HG03045 (cell line): Measurements from ENCODE around the gene ZFP36.

Experiments used
- ATAC-seq: cut with Tn5 transposase; IDR thresholded peaks from one replicate; pipeline ENCODE4 v1.9.1; 2021; ENCODE audit warnings: mild to moderate bottlenecking, moderate library complexity; ENCODE audit not compliant: unreplicated experiment

Gene ZFP36

GRCh38 chr19:39405958-39406655, 540 bp upstream of the ZFP36 start:
- no peak for ATAC-seq

GRCh38 chr19:39407410-39407659, 688 bp downstream of the ZFP36 start:
- ATAC-seq: no peak

DNA sequence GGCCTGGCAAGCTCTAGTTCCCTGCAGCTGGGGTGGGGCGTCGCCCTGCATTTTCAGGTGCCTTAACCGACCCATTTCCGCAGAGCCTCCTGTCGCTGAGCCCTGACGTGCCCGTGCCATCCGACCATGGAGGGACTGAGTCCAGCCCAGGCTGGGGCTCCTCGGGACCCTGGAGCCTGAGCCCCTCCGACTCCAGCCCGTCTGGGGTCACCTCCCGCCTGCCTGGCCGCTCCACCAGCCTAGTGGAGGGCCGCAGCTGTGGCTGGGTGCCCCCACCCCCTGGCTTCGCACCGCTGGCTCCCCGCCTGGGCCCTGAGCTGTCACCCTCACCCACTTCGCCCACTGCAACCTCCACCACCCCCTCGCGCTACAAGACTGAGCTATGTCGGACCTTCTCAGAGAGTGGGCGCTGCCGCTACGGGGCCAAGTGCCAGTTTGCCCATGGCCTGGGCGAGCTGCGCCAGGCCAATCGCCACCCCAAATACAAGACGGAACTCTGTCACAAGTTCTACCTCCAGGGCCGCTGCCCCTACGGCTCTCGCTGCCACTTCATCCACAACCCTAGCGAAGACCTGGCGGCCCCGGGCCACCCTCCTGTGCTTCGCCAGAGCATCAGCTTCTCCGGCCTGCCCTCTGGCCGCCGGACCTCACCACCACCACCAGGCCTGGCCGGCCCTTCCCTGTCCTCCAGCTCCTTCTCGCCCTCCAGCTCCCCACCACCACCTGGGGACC, 1.2 kb downstream of the ZFP36 start:
- no peak for ATAC-seq

- ATAC-seq: no peak
Observed at GRCh38 chr19:39408392-39409207, 2.0 kb downstream of the ZFP36 start.

DNA sequence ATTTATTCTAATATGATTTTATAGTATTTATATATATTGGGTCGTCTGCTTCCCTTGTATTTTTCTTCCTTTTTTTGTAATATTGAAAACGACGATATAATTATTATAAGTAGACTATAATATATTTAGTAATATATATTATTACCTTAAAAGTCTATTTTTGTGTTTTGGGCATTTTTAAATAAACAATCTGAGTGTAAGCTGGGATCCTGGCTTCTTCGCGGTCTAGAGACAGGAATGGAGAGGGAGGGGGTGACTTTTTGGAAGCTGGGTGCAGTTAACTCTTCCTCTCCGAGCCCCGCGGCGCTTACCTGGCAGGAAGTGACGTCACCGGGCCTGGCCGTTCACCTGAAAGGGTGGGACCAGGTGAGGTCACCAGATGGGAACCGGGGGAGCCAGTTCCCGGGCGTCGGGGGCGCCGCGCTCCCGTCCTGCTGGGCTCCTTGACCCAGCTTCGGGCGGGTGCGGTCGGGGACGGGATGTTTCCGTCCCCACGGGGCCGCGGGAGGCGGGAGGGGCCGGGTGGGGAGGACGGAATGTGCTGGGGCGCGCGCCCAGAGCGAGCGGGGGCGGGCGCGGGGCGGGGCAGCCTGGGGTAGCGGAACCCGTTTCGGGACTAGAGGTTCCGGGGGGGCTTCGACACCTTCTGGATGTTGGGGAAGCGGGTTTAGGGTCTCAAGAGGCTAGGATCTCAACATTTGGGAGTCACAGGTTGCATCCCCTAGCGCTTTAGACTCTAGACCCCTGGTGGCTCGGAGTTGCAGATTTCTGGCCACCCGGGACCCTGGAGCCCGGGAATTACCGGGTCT, 2.8 kb downstream of the ZFP36 start:
- ATAC-seq: no peak

GRCh38 chr19:39410017-39410830, 3.6 kb downstream of the ZFP36 start:
- ATAC-seq: no peak

DNA sequence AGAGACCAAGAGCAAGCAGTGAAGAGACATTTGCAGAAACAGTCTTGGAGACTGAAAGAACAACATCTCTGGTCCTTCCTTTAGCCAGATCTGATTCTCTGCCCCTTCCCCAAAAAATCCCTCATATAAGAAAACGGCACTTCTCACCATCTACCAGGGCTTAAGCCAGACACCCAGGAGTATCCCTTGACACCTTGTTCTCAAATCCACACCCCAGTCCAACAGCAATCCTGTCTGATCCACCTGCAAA, 4.1 kb downstream of the ZFP36 start:
- no peak for ATAC-seq

GRCh38 chr19:39411081-39411831, 4.6 kb downstream of the ZFP36 start:
- ATAC-seq: no peak

GRCh38 chr19:39411832-39412099, 5.1 kb downstream of the ZFP36 start:
- peak; percentile 15 for ATAC-seq

- ATAC-seq: peak; percentile 55
Observed at GRCh38 chr19:39412100-39412866, 5.6 kb downstream of the ZFP36 start, which contains the start of gene PLEKHG2. Gene PLEKHG2, plus strand, starts transcription at chr19:39412669. Its CDS starts 1,418 bp downstream, at chr19:39414087.

DNA sequence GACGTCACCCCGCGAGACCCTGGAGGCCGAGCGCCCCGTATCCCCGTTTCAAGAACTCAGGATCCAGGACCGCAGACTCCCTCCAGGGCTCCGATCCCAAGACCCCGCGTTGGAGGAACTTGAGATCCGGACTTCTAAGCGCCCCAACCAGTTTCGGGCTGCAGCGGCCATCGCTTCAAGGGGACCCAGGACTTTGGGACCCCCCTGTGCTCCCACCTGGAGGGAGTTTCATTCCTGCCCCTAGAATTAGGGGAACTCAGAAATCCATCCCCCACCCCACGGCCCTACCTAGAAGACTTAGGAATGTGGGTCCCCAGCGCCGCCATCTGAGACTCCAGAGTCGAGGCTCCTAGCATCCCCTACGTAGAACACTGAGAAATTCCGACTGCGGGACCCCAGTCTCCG, 6.2 kb downstream of the ZFP36 start:
- no peak for ATAC-seq

DNA sequence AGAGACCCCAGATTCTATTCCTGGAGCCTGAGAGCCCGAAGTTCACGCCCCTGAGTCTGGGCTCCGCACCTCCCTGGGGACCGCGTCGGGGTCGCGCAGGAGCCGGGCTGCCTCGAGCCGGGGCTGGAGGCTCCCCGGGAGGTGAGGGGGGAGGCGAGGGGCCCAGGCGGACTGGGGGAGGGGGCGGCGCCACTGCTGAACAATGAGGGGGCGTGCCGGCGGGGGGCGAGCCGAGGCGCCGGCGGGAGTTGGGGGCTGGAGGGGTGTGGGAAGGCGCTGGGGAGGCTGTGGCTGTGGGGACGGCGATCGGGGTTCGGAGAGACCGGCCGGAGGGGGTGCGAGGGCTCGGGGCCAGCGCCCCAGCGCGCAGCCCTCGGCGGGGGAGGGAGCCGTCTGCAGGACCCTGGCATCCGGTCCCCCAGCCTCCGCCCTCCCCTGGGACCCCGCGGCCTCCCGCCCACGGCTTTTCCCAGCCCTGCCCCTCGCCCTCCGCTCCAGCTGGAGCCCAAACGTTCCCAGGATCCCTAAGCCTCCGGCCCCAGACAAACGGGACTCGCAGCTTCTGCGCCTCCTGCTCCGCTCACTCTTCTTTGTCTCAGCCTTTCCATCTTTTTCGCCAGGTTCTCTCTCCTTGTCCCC, 6.7 kb downstream of the ZFP36 start:
- ATAC-seq: no peak

GRCh38 chr19:39413911-39414608, 7.4 kb downstream of the ZFP36 start:
- ATAC-seq: no peak

- no peak for ATAC-seq
Observed at GRCh38 chr19:39415111-39416046, 8.7 kb downstream of the ZFP36 start.

- ATAC-seq: no peak
Observed at GRCh38 chr19:39416152-39417120, 9.8 kb downstream of the ZFP36 start.
